T-helper 1 cell treated with Interleukin-12 subunit alpha and Interleukin-12 subunit beta and Interleukin-4 antibody, amounts not matched to agents 30 ng/mL and 1 ng/mL, for 36 hours (primary cell): ENCODE results near the gene LRRC45. TPM values are rescaled to one million over a fixed set of nuclear protein-coding genes. Genes with fewer than 3 reads are reported as not detected.

Experiments used
- intact Hi-C: fragments of 100-400 bp; cut with micrococcal nuclease; formaldehyde crosslinking; loops from one replicate; pipeline ENCODE4 v1.15.1; 2024
- total RNA-seq: library from RNA; stranded (reverse); gene quantifications from 2 replicates; pipeline ENCODE4 v1.2.3, GENCODE V29; 2022

The LRRC45 gene
- total RNA-seq, 1 donor from 2014 or later, result 31.2 TPM

DNA sequence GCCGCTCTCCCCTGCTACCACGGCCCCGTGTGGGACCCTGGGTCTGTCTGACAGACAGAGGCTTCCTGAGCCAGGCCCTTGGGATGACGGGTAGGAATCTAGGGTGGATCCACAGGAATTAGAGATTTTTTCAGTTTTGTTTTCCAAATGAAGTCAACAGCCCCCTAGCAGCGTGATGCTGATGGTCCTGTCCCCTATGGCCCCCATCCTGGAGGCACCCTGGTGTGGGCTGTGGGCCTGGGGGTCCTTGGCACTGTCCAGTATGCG lies 15.9 kb upstream of the LRRC45 start:
- intact Hi-C loops, result no loop called here

DNA sequence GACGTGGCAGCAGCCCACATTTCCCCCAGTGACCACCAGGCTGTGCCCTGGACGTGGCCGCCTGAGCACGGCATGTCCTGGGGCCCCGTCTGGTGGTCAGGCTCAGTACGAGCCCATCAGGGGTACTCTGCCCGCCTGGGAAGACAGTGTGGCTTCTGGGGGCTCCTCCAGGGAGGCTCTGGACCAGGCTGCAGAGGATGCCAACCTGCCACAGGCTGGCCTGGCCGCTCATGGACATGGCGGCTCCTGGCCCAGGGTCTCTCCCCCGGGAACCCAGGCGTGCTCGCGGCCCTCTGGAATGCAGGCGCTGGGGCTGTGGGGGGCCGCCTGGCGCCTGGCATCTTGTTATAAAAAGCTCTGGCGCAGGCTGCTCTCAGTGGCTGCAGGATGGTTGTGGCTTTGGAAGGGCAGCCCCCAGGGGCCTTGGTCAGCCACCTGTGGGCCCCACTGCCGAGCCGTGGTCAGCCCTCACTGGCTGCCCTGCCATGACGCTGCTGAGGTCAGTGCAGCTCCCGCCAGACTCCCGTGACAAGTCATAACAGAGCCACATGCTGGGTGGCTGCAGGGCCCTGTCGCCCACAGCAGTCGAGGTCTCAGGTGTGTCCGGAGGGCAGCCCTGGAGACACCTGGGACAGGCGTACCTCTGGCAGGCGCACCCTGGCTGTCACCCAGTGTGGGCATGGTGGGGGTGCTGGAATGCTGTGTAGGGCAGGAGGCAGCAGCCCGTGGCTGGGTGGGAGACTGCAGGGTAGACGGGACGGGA lies 15.4 kb upstream of the LRRC45 start:
- intact Hi-C loops, result no loop called here

DNA sequence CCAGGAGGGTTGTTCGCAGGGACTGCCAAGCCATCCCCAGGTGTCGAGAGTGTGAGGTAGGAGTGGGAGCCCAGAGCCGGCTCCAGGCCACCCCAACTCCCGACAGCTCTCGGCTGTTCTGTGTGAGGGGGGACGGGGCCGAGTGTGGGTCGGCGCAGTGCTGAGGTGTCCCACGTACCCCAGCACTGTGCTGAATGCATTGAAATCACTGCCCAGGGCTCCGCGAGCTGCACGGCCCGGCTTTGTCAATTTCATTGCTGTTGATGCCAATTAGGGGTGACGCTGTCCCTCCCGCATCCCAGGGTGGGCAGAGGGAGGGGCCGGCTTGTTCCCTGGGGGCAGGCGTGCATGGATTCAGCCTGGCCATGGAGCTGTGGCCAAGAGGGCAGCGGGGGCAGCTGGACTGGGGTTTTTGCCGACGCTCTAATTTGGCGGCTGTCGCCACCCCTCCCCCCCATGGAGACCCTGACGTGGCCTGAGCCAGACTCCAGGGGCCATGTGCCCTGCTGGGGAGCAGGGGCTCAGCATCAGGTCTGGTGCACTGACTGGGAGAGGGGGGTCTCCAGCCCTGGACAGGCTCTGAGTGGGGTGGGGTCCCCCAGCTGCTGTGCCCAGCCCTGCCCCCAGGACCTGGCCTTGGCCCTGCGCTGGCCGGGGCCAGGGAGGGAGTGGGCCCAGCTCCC lies 14.7 kb upstream of the LRRC45 start:
- intact Hi-C loops, result no loop called here

DNA sequence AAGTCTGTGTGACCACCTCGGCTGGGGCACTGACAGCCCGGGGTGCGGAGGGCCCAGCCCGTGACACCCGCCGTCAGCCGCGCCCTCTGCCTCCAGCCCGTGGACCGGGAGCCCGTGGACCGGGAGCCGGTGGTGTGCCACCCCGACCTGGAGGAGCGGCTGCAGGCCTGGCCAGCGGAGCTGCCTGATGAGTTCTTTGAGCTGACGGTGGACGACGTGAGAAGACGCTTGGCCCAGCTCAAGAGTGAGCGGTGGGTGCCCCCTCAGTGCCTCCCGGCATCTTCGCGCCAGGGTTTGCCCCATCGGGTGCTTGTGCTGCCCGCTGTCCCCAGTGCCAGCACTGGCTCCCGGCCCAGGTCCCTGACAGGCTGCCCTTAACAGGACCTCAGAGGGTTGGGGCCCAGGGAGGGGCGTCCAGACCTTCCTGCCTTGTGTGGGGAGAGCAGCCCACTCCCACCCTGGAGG lies 14.1 kb upstream of the LRRC45 start:
- intact Hi-C loops, result no loop called here

DNA sequence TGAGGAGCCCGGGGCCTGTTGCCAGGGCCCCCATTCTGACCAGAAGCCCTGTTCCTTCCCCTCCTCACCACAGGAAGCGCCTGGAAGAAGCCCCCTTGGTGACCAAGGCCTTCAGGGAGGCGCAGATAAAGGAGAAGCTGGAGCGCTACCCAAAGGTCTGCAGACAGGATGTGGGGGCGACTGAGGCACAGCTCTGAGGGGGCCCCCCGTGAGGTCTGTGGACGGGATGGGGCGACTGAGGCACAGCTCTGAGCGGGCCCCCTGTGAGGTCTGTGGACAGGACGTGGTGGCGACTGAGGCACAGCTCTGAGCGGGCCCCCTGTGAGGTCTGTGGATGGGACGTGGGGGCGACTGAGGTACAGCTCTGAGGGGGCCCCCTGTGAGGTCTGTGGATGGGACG lies 13.7 kb upstream of the LRRC45 start:
- intact Hi-C loops, result no loop called here

DNA sequence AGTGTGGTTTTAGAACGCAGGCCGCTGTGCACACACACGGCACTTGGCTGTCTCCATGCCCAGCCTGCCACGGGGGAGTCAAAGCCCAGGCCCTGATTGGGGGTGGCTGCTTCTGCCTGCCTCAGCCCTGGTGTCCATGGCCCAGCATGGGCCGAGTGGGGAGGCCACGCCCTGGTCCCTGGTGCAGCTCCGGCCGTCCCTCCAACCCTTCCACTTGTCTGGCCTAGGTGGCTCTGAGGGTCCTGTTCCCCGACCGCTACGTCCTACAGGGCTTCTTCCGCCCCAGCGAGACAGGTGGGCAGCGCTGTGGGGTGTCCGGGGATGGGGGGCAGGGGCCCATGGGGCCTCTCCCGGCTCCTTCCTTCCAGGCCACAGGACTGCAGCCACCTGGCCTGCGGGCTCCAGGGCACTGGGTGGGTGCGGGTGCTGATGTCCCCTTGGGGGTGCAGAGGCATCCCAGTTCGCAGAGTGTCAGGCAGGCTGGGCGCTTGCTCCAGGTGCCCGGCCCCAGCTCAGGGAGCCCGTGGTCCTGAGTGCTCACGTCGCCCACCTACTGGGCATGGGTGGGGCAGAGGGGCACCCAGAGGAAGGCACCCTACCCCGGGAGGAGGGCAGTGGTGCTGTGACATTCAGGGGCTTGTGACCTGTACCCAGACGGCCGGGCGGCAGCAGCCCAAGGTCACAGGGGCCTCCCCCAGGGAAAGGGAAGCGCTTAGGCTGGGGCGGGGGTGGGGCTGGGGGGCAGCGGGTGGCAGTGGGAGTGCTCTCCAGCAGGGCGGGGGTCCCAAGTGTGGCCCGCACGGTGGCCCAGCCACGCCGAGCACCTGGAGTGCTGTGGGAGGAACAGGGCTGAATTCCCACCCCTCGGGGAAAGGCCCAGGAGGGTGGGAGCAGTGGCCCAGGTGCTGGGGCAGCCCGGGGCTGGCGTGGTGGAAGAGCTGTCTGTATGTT lies 12.3 kb upstream of the LRRC45 start:
- intact Hi-C loops, result no loop called here

DNA sequence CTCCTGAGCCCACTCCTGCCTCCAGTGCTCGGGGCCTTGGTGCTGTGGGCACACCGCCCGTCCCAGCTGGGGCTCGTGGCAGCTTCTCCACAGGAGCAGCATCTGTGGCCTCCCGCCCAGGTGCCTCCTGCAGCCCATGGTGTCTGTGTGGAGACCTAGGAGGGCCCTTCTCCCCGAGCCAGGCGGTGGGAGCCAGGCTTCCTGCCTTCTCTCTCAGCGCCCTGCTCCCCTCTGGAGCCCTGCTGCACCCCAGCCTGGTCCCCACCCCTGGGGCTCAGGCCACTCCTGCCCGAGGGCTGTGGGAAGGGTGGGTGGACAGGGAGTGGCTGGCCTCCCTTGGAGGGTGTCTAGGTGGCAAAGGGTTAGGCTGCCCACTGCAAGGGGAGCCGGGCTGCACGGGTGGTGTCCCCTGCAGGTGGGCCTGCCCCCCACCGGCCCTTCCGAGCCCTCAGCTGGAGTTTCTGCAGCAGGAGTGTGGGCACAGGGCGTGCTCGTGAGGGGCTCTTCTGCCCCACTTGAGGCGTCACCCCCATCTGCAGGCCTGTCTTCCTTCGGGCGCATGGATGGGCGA lies 11.4 kb upstream of the LRRC45 start:
- intact Hi-C loops, result no loop called here

DNA sequence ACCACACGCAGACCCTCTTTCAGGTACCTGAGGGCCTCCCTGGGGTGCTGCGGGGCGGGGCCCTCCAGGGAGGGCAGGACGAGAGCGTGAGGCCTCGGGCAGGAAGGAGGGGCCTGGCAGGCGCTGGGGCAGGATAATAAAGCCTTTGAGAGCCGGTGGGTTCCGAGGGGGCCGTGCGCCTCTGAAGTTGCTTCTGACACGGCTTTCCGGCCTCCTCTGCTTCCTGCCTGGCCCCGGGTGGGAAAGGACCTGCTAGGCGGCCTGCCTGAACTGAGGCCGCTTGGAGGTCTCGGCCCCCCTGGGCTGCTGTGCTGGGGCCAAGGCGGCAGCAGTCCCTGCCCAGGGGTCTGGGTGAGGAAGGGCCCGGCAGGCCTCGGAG lies 10.9 kb upstream of the LRRC45 start:
- intact Hi-C loops, result no loop called here

DNA sequence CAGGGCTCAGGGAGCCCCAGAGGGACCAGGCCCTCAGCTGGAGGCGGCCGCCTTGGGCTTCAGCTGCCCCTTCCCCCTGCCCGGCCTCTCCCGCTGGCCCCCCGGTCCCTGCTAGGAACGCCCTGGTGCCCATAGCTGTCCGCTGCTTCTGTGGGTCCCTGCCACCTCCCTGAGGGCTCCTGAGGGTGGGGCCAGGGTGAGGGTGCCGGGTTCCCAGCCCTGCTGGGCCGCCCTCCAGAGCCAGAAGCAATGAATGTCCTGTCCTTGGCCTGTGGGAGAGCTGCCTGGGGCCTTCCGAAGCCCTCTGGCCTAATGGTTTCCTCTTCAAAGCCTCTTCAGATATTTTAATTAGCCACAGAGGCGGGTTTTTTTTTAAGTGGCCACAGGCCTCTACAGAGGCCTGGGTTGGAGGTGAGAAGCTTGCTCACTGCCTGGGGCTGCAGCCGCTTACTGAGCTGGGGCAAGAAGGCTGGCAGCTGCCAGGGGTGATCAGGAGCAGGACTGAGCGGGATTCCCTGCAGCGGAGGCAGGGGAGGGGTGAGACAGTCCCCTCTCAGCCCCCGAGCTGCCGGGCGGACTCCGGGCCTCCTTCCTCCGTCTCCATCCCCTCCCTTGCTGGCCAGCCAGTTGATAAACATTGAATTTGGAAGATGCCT lies 10.3 kb upstream of the LRRC45 start:
- intact Hi-C loops, result no loop called here

DNA sequence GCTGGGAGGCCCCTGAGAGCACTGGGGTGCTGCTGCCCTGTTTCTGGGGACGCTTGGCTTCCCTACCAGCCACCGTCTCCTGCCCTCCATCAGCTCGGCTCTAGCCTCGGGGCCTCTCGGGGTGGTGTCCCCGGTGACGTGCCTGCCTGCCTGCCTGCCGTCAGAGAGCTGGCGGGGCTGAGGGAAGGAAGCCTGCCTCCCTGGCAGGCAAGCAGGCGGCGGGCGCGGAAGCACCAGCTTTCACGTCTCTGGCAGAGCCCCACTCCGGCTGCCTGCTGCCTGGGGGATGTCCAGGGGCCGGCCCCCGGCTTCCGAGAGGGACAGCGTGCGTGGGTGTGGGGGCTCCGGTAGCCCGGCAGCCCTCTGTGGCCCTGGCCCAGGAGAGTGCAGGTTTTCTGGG lies 9.8 kb upstream of the LRRC45 start:
- intact Hi-C loops, result no loop called here

DNA sequence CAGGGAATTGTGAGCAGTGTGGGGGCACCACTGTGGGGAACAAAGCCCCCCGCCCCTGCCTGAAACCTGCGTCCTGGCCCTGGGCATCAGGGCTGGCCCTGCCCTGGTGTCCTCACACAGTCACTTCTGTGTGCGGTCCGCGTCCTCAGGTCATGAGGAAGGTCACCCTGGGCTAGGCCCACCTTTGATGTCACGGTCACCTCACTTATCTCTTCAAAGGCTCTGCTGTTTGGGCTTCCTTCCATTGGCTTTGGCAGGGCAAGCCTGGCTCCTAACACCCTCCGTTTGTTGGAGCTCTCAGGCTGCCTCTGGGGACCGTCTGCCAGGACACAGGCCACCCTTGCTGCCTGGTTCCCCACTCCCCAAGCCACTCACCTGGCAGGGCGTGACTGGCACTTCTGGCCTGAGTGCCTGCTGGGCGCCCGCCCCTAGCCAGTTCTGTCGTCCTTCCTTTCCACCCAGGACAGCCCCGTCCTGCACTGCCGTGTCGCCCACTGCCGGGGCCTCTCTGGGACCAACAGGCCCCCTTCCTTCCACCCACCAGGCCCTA lies 9.3 kb upstream of the LRRC45 start:
- intact Hi-C loops, result no loop called here

DNA sequence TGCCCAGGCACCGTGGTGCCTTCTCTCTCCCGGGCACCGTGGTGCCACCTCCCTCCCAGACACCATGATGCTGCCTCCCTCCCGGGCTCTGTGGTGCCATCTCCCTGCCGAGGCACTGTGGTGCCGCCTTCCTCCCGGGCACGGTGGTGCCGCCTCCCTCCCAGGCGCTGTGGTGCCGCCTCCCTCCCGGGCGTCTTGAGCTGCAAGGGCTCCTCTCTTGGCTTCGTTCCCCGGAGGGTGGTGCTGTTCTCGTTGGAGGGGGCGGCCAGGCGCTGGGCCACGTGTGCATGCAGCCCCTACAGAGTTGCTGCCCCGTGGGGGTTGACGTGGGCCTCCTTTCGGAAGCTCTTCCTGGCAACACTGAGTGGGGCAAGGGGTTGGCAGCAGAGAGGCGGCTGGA lies 8.7 kb upstream of the LRRC45 start:
- intact Hi-C loops, result no loop called here

DNA sequence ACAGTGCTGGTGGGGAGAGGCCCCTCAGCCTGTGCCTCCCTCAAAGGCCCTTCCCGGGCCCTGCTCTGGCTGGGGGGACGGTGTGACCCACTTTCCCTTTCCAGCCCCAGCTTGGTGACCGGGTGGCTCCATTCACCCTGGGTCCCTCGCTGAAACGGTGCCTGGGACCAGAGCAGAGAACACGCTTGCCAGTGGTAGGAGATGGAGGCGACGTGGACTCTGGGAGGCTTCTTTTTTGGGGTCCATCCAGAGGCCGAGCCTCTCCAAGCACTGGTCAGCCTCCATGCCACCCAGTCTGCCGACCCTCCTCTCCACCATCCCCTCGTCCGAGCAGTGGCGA lies 8.2 kb upstream of the LRRC45 start:
- intact Hi-C loops, result no loop called here

DNA sequence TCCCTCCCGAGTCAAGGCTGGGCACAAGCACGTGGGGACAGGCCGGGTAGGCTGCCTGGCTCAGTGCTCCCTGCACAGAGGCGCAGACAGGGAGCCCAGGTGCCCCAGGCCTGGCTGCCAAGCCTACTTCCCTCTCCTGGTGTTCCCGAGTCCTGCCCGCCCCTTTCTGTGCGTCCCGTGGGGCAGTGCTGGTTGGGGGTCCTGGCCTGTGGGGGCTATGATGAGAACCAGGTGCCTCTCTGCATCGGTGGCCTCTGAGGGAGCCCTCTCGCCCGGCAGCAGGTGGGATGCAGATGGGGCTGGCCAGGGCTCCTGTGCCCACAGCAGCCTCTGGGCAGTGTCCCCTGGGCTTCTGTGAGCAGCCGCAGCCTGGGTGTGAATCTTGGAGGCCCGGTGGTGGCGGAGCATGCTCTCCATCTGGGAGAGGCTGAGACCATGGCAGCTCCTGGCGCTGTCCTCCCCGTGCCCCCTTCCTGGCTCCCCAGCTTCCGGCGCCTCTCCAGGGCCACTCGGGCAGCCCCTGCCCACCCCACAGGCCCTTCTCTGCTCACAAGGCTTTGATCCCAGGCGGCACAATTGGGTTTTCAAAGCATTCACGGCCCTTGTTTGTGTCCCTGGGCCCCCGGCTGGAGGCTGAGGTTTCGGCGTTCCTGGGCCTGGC lies 7.7 kb upstream of the LRRC45 start:
- intact Hi-C loops, result no loop called here

DNA sequence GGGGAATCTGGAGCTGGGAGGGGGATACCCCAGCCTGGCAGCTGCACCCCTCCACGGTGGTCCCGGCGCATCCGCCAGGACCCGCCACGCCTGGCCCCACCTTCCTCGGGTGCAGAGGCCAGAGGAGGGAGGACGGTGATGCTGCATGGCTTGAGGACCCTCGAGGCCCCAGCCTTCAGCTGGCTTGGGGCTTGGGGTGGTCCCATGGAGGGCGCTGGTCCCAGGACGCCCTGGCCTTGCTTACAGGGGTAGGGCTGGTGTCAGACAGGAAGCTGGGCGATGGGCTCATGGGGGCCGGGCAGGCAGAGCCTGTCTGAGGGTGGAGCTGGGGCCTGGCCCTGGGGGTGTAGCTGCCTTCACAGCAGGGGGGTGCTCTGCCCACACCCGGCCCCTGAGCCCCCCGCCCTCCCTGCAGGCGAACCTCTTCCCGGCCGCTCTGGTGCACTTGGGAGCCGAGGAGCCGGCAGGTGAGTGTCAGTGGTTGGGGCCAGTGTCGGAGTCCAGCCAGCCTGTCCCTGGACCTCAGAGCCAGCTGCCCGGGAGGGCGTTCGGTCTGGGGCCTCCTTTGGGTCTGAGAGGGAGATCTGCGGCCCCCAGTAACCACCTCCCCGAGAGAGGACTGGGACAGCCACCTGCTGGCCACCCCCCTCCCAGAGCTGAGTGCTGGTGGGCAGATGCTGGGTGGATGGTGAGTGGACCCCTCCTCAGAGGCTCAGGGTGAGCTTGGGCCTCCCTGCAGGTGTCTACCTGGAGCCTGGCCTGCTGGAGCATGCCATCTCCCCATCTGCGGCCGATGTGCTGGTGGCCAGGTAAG lies 6.8 kb upstream of the LRRC45 start:
- intact Hi-C loops, result no loop called here

DNA sequence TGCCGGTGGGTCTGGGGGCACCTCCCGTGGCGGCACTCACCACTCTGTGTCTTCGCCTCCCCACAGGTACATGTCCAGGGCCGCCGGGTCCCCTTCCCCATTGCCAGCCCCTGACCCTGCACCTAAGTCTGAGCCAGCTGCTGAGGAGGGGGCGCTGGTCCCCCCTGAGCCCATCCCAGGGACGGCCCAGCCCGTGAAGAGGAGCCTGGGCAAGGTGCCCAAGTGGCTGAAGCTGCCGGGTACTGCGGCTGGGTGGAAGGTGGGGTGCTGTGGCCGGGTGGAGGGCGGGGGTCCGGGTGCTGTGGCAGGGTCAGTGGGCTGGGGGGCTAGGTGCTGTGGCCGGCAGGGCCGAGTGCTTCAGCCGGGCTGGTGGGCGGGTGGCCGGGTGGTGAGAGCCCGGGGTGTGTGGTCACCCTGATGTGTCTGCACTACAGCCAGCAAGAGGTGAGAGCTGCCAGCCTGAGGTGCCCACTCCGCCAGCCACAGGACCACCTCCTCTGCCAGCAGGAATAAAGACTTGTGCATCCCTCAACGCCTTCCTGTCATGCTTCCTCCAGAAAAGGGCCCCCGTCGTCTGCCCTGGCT lies 6.1 kb upstream of the LRRC45 start:
- intact Hi-C loops, result no loop called here

DNA sequence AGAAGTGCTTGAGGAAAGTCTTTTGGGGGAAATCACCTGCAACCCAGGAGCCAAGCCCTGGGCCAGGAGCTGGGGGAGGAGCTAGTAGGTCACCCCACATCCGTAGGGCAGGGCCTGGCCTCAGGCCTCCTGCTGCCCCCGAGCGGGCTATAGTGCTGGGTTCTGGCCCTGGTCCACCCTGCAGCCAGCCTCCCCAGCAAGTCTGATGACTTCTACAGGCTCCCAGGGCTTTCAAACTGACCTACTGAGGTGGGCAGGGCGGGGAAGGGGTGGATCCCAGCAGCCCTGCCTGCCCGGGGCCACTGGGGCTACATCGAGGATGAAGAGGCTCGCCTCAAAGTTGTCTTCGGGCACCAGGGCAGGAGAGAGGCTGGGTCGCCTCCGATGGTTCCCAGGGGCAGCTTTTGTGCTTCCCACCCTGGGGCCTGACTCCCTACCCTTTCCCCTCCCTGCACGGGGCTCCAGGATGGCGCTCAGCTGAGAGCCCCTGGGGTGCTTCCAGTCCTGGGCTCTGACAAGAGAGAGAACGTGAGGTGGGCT lies 5.4 kb upstream of the LRRC45 start:
- intact Hi-C loops, result no loop called here

DNA sequence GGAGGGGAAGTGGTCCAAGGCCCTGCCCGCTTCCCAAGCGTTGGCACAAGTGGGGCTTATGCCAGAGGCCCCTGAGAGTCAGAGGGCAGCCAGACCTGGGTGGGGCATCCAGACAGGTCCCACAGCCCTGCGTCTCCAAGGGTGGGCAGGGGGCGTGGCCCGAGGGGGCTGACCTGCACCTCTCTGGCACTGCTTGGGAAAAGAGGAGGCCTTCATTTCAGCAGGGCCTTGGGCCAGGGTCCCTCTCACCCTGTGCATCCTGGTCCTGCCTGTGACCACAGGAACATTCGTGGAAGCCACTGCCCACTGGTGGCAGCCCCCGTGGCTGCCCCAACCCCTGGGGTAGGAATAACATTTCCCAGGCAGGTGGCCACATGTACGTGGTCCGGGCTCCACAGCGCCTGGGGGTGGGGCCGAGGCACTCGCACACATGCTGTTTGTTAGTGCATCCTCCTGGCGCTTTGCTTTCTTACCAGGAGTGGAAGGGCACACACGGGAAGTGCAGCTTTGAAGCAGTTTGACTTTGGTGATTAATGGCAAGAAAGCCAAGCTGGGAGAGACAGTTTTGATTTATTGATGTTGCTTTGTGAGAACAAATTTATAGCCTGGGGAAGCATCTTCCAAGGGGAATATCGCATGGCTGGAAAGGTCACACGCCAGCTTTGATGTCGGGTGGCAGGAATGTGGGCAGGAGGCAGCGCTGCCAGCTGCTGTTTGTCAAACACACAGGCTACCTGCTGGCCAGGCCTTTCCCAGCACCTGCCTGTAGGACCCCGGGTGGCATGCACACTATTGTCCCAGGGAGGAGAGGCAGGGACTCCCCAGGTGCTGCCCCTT lies 4.7 kb upstream of the LRRC45 start:
- intact Hi-C loops, result no loop called here
